Measurements from ENCODE around the gene NKAIN1.

GRCh38 chr1:31238986-31239613 lies 587 bp downstream of the NKAIN1 start:
- TF ChIP-seq ZNF775 (CRISPR knock-in tag; IDR thresholded peaks at IDR 0.05; ENCODE audit: borderline replicate concordance) (no peak), ZNF264 (CRISPR knock-in tag; IDR thresholded peaks at IDR 0.05) (no peak), ZNF580 (CRISPR knock-in tag; IDR thresholded peaks at IDR 0.05; ENCODE audit: borderline replicate concordance, low read depth) (no peak), GZF1 (CRISPR knock-in tag; IDR thresholded peaks at IDR 0.05) (no peak), NBN (conservative IDR thresholded peaks at IDR 0.05) (no peak), TAF1 (CRISPR knock-in tag; IDR thresholded peaks at IDR 0.05) (no peak), ZNF766 (CRISPR knock-in tag; IDR thresholded peaks at IDR 0.05; ENCODE audit: borderline replicate concordance) (no peak), NFYB (CRISPR knock-in tag; IDR thresholded peaks at IDR 0.05) (no peak), ZNF841 (CRISPR knock-in tag; IDR thresholded peaks at IDR 0.05; ENCODE audit: borderline replicate concordance) (no peak), ZNF776 (CRISPR knock-in tag; IDR thresholded peaks at IDR 0.05) (no peak)

Data from HepG2 (cell line).